GM18867 (cell line): Measurements from ENCODE around the gene TNFRSF21.

Experiments
- ATAC-seq: cut with Tn5 transposase; IDR thresholded peaks from one replicate; pipeline ENCODE4 v1.9.1; 2021; ENCODE audit warnings: mild to moderate bottlenecking, moderate library complexity; ENCODE audit not compliant: unreplicated experiment

The TNFRSF21 gene

GRCh38 chr6:47181681-47182080, 128.0 kb downstream of the TNFRSF21 start:
- no peak for ATAC-seq
